Measurements from ENCODE around the gene IL2RA. TPM values are rescaled to one million over a fixed set of nuclear protein-coding genes. Genes with fewer than 3 reads are reported as not detected.

Gene IL2RA
- total RNA-seq, 1 experiment from 2014 or later: not detected

- no peak for DNase-seq (ENCODE audit: low read depth)
These were observed 22.0 kb downstream of the IL2RA start for GRCh38 chr10:6040205-6040604.

GRCh38 chr10:6039711-6040110 lies 22.5 kb downstream of the IL2RA start:
- no peak for DNase-seq (ENCODE audit: low read depth)

GRCh38 chr10:6038071-6038631 lies 24.0 kb downstream of the IL2RA start:
- no peak for DNase-seq (ENCODE audit: low read depth)

GRCh38 chr10:6037422-6037821 lies 24.7 kb downstream of the IL2RA start:
- DNase-seq (ENCODE audit: low read depth): no peak

- DNase-seq (ENCODE audit: low read depth): no peak
These were observed 25.3 kb downstream of the IL2RA start for GRCh38 chr10:6036861-6037321.

- no peak for DNase-seq (ENCODE audit: low read depth)
These were observed 26.1 kb downstream of the IL2RA start for GRCh38 chr10:6035931-6036575.

GRCh38 chr10:6035101-6035834 lies 26.9 kb downstream of the IL2RA start:
- no peak for DNase-seq (ENCODE audit: low read depth)

- DNase-seq (ENCODE audit: low read depth): no peak
These were observed 27.8 kb downstream of the IL2RA start for GRCh38 chr10:6034371-6034770.

GRCh38 chr10:6033954-6034353 lies 28.2 kb downstream of the IL2RA start:
- peak; percentile 43 for DNase-seq (ENCODE audit: low read depth)

GRCh38 chr10:6030940-6031339 lies 31.2 kb downstream of the IL2RA start:
- no peak for DNase-seq (ENCODE audit: low read depth)

GRCh38 chr10:6030217-6030616 lies 31.9 kb downstream of the IL2RA start:
- no peak for DNase-seq (ENCODE audit: low read depth)

GRCh38 chr10:6027929-6028328 lies 34.2 kb downstream of the IL2RA start:
- DNase-seq (ENCODE audit: low read depth): no peak

GRCh38 chr10:6025683-6026255 lies 36.4 kb downstream of the IL2RA start:
- no peak for DNase-seq (ENCODE audit: low read depth)

- no peak for DNase-seq (ENCODE audit: low read depth)
These were observed 37.9 kb downstream of the IL2RA start for GRCh38 chr10:6024334-6024682.

- peak; percentile 35 for DNase-seq (ENCODE audit: low read depth)
These were observed 38.4 kb downstream of the IL2RA start for GRCh38 chr10:6023661-6024333.

- no peak for DNase-seq (ENCODE audit: low read depth)
These were observed 39.5 kb downstream of the IL2RA start for GRCh38 chr10:6022660-6023059.

GRCh38 chr10:6020826-6021225 lies 41.3 kb downstream of the IL2RA start:
- DNase-seq (ENCODE audit: low read depth): no peak

- DNase-seq (ENCODE audit: low read depth): no peak
These were observed 42.4 kb downstream of the IL2RA start for GRCh38 chr10:6019796-6020195.

GRCh38 chr10:6019010-6019782 lies 43.0 kb downstream of the IL2RA start:
- no peak for DNase-seq (ENCODE audit: low read depth)

- no peak for DNase-seq (ENCODE audit: low read depth)
These were observed 43.7 kb downstream of the IL2RA start for GRCh38 chr10:6018422-6018821.

- no peak for DNase-seq (ENCODE audit: low read depth)
These were observed 44.3 kb downstream of the IL2RA start for GRCh38 chr10:6017781-6018354.
